HCT116 (cell line): ENCODE data around the gene NPPB.

Experiments
- EGR1 ChIP-seq: IDR thresholded peaks from 2 replicates; pipeline ENCODE4 v1.6.1; 2012; ENCODE audit warnings: low read depth
- ELF1 ChIP-seq: IDR thresholded peaks from 2 replicates; pipeline ENCODE4 v1.6.1; 2012; ENCODE audit warnings: low read depth, borderline replicate concordance
- EZH2 ChIP-seq: fragments of 200-600 bp; sonication (generic); IDR thresholded peaks from 2 replicates; pipeline ENCODE4 v1.6.1; 2017; ENCODE audit warnings: antibody characterized with exemption, mixed run types
- EZH2phosphoT487 ChIP-seq: fragments of 200-600 bp; IDR thresholded peaks from 2 replicates; pipeline ENCODE4 v1.6.1; 2018; ENCODE audit warnings: antibody characterized with exemption, borderline replicate concordance
- POLR2A ChIP-seq: IDR thresholded peaks from 2 replicates; pipeline ENCODE4 v1.7.0; 2011; ENCODE audit warnings: borderline replicate concordance; ENCODE audit not compliant: insufficient read depth, insufficient read length; ENCODE audit errors: extremely low read depth
- POLR2AphosphoS5 ChIP-seq: IDR thresholded peaks from 2 replicates; pipeline ENCODE4 v1.6.1; 2011; ENCODE audit warnings: mild to moderate bottlenecking, low read depth, low read length, moderate library complexity
- RAD21 ChIP-seq: IDR thresholded peaks from 2 replicates; pipeline ENCODE4 v1.6.1; 2012; ENCODE audit warnings: low read depth, mild to moderate bottlenecking
- SP1 ChIP-seq: IDR thresholded peaks from 2 replicates; pipeline ENCODE4 v1.6.1; 2012; ENCODE audit warnings: low read depth
- YY1 ChIP-seq: IDR thresholded peaks from 2 replicates; pipeline ENCODE4 v1.6.1; 2011; ENCODE audit warnings: low read length, low read depth, moderate library complexity, mild to moderate bottlenecking; ENCODE audit not compliant: insufficient replicate concordance; ENCODE audit errors: extremely low read depth
- TF ChIP-seq, protein P1 (sequence below), 3 experiments: fragments of 200-600 bp in 1 of 3; sonication (generic) in 1 of 3; IDR thresholded peaks in 2 of 3; conservative IDR thresholded peaks in 1 of 3; 2 replicates each; pipeline ENCODE4 v1.5.1; 2012 to 2017; ENCODE audit warnings: low read depth in 2 of 3, low read length in 2 of 3, antibody characterized with exemption in 1 of 3, borderline replicate concordance in 1 of 3, control low read depth in 1 of 3, mild to moderate bottlenecking in 1 of 3, mixed read lengths in 1 of 3, mixed run types in 1 of 3, moderate library complexity in 1 of 3; ENCODE audit not compliant: insufficient read depth in 1 of 3
- TF ChIP-seq, protein P2 (sequence below): IDR thresholded peaks from 2 replicates; pipeline ENCODE4 v1.6.1; 2012
- TF ChIP-seq, protein P3 (sequence below): IDR thresholded peaks from 2 replicates; pipeline ENCODE4 v1.6.1; 2012; ENCODE audit warnings: low read depth
- TF ChIP-seq, protein P4 (sequence below): IDR thresholded peaks from 2 replicates; pipeline ENCODE4 v1.6.1; 2012

DNA sequence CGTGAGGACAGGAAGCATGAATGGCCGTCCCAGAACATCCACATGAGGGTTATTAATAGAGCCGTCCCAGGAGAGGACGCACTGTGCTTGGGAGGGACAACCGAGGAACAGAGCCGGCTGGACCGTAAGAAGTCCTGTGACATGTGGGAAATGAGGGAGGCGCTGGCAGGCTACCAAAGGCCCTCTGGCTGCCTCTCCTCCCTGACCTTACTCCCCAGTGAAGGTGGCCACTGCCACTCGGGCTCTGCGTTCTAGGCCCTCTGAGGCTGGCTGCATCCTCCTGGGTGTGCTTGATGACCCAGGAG is 15.5 kb upstream of the NPPB start:
- TF ChIP-seq POLR2A: no peak
- TF ChIP-seq EZH2: no peak
- TF ChIP-seq, protein P1, sequence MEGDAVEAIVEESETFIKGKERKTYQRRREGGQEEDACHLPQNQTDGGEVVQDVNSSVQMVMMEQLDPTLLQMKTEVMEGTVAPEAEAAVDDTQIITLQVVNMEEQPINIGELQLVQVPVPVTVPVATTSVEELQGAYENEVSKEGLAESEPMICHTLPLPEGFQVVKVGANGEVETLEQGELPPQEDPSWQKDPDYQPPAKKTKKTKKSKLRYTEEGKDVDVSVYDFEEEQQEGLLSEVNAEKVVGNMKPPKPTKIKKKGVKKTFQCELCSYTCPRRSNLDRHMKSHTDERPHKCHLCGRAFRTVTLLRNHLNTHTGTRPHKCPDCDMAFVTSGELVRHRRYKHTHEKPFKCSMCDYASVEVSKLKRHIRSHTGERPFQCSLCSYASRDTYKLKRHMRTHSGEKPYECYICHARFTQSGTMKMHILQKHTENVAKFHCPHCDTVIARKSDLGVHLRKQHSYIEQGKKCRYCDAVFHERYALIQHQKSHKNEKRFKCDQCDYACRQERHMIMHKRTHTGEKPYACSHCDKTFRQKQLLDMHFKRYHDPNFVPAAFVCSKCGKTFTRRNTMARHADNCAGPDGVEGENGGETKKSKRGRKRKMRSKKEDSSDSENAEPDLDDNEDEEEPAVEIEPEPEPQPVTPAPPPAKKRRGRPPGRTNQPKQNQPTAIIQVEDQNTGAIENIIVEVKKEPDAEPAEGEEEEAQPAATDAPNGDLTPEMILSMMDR (IDR thresholded peaks at IDR 0.05 in 2 of 3, conservative IDR thresholded peaks at IDR 0.05 in 1 of 3; ENCODE audit: borderline replicate concordance in 1 of 3, insufficient read depth in 1 of 3, low read depth in 2 of 3, low read length in 2 of 3): no peak
- no peak for TF ChIP-seq POLR2AphosphoS5
- TF ChIP-seq YY1: no peak
- TF ChIP-seq, protein P2, sequence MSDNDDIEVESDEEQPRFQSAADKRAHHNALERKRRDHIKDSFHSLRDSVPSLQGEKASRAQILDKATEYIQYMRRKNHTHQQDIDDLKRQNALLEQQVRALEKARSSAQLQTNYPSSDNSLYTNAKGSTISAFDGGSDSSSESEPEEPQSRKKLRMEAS: no peak
- TF ChIP-seq, protein P3, sequence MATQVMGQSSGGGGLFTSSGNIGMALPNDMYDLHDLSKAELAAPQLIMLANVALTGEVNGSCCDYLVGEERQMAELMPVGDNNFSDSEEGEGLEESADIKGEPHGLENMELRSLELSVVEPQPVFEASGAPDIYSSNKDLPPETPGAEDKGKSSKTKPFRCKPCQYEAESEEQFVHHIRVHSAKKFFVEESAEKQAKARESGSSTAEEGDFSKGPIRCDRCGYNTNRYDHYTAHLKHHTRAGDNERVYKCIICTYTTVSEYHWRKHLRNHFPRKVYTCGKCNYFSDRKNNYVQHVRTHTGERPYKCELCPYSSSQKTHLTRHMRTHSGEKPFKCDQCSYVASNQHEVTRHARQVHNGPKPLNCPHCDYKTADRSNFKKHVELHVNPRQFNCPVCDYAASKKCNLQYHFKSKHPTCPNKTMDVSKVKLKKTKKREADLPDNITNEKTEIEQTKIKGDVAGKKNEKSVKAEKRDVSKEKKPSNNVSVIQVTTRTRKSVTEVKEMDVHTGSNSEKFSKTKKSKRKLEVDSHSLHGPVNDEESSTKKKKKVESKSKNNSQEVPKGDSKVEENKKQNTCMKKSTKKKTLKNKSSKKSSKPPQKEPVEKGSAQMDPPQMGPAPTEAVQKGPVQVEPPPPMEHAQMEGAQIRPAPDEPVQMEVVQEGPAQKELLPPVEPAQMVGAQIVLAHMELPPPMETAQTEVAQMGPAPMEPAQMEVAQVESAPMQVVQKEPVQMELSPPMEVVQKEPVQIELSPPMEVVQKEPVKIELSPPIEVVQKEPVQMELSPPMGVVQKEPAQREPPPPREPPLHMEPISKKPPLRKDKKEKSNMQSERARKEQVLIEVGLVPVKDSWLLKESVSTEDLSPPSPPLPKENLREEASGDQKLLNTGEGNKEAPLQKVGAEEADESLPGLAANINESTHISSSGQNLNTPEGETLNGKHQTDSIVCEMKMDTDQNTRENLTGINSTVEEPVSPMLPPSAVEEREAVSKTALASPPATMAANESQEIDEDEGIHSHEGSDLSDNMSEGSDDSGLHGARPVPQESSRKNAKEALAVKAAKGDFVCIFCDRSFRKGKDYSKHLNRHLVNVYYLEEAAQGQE: no peak
- TF ChIP-seq RAD21: no peak
- TF ChIP-seq, protein P4, sequence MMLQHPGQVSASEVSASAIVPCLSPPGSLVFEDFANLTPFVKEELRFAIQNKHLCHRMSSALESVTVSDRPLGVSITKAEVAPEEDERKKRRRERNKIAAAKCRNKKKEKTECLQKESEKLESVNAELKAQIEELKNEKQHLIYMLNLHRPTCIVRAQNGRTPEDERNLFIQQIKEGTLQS: no peak
- no peak for TF ChIP-seq SP1
- no peak for TF ChIP-seq EZH2phosphoT487
- TF ChIP-seq ELF1: no peak
- TF ChIP-seq EGR1: no peak
